ENCODE results near the gene NUMBL. TPM values are rescaled to one million over a fixed set of nuclear protein-coding genes. Genes with fewer than 3 reads are reported as not detected.

Gene NUMBL
- total and polyA plus RNA-seq, 7 experiments from 2014 or later: 0.28 to 28.6 (median 9.5) TPM

DNA sequence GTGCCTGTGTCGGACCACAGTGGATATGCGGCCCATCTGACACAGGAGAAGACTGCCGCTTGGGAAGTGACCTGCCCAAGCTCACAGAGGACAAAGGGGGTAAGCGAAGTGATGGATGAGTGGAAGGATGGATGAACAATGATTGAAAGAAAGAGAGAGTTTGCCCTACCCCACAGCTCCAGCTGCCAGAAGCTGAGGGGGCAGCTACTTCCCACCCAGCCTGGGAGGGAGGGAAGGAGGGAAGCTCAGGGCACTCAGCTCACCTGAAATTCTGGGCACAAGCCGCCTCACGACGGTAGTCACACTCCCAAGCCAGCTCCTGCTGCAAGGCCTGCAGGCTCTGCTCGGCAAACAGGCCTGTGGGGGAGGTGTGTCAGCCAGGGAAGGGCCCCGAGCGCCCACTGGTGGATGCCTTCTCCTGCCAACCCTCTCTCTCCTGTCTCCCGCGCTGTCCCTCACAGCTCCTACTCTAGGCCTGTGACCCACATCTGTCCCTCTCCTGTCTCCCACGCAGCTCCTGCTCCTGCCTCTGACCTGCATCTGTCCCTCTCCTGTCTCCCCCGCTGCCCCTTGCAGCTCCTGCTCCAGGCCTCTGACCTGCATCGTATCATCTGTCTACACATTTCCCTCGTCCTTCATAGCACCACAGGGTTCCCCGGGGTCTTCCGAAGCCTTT lies 12.0 kb upstream of the NUMBL start:
- DNase-seq: no peak
- H3K4me1 ChIP-seq (ENCODE audit: control insufficient read depth in 2 of 2, insufficient read depth in 2 of 2, low read length in 2 of 2): no peaks in the 10 kb centered on the region
- H3K36me3 ChIP-seq (ENCODE audit: control insufficient read depth in 2 of 3, insufficient read depth in 3 of 3, low read length in 3 of 3): peaks cover 0 to 72% (median 0%) of the 10 kb centered on the region in 3 experiments
- Mint-ChIP-seq H3K36me3 (peaks cover 9 to 50% (median 19%) of the 10 kb centered on the region in 5 donors), H3K4me1 (peaks cover 0 to 3% (median 0%) of the 10 kb centered on the region in 7 donors), H3K9me3 (no peaks in the 10 kb centered on the region), H3K27ac (no peak overlapping the region), H3K27me3 (no peaks in the 10 kb centered on the region), H3K4me3 (no peak overlapping the region)
- H3K9me3 ChIP-seq (ENCODE audit: control insufficient read depth in 2 of 3, low read length in 3 of 3): no peaks in the 10 kb centered on the region
- ChIA-PET POLR2A (interaction anchor here (1.2 kb wide), 1 partner anchor 12 kb away, joined by 3 read pairs; the partner anchor contains the start of gene NUMBL), CTCF (interaction anchor here (0.5 kb wide), 1 partner anchor 421 kb away, joined by 3 read pairs; no protein-coding TSS in a partner anchor)
- ATAC-seq: no peak
- H3K27me3 ChIP-seq (ENCODE audit: control insufficient read depth in 2 of 2, insufficient read depth in 2 of 2, low read length in 2 of 2): no peaks in the 10 kb centered on the region
- H3K27ac ChIP-seq (ENCODE audit: low read depth, low read length): no peak overlapping the region
- no peak overlapping the region for H3K4me3 ChIP-seq (ENCODE audit: low read length)
- intact Hi-C loops (cut with micrococcal nuclease): no loop called here

- Histone ChIP-seq H3K27ac (ENCODE audit: low read depth, low read length) (no peak overlapping the region), H3K27me3 (ENCODE audit: control insufficient read depth in 2 of 2, insufficient read depth in 2 of 2, low read length in 2 of 2) (no peaks in the 10 kb centered on the region), H3K36me3 (ENCODE audit: control insufficient read depth in 2 of 3, insufficient read depth in 3 of 3, low read length in 3 of 3) (peaks cover 0 to 67% (median 0%) of the 10 kb centered on the region in 3 experiments), H3K9me3 (ENCODE audit: control insufficient read depth in 2 of 3, low read length in 3 of 3) (no peaks in the 10 kb centered on the region), H3K4me3 (ENCODE audit: low read length) (no peak overlapping the region), H3K4me1 (ENCODE audit: control insufficient read depth in 2 of 2, insufficient read depth in 2 of 2, low read length in 2 of 2) (no peaks in the 10 kb centered on the region)
- POLR2A ChIA-PET: interaction anchor here (1.2 kb wide), 1 partner anchor 11 kb away, joined by 3 read pairs; the partner anchor contains the start of gene NUMBL
- no peak overlapping the region for H3K27ac Mint-ChIP-seq
- H3K9me3 Mint-ChIP-seq: no peaks in the 10 kb centered on the region
- ATAC-seq (no peak), DNase-seq (no peak)
- peaks cover 9 to 47% (median 19%) of the 10 kb centered on the region in 5 donors for H3K36me3 Mint-ChIP-seq
- H3K27me3 Mint-ChIP-seq: no peaks in the 10 kb centered on the region
- intact Hi-C loops (cut with micrococcal nuclease): no loop called here
- H3K4me3 Mint-ChIP-seq: no peak overlapping the region
- CTCF ChIA-PET: no interaction called here
- peaks cover 0 to 3% (median 0%) of the 10 kb centered on the region in 7 donors for H3K4me1 Mint-ChIP-seq
Observed at GRCh38 chr19:40701758-40702157, 11.3 kb upstream of the NUMBL start.

- intact Hi-C loops (cut with micrococcal nuclease): no loop called here
- POLR2A ChIA-PET: interaction anchor here (1.1 kb wide), 1 partner anchor 78 kb away, joined by 3 read pairs; the partner anchor contains the start of gene RAB4B
- Mint-ChIP-seq H3K36me3 (peaks cover 9 to 41% (median 17%) of the 10 kb centered on the region in 5 donors), H3K9me3 (no peaks in the 10 kb centered on the region), H3K27me3 (no peaks in the 10 kb centered on the region), H3K4me1 (peaks cover 0 to 3% (median 0%) of the 10 kb centered on the region in 7 donors), H3K27ac (no peak overlapping the region), H3K4me3 (no peak overlapping the region)
- no peak overlapping the region for H3K4me3 ChIP-seq (ENCODE audit: low read length)
- ATAC-seq (no peak), DNase-seq (no peak)
- H3K27ac ChIP-seq (ENCODE audit: low read depth, low read length): no peak overlapping the region
- CTCF ChIA-PET: no interaction called here
- no peaks in the 10 kb centered on the region for H3K4me1 ChIP-seq (ENCODE audit: control insufficient read depth in 2 of 2, insufficient read depth in 2 of 2, low read length in 2 of 2)
- peaks cover 0 to 56% (median 0%) of the 10 kb centered on the region in 3 experiments for H3K36me3 ChIP-seq (ENCODE audit: control insufficient read depth in 2 of 3, insufficient read depth in 3 of 3, low read length in 3 of 3)
- H3K27me3 ChIP-seq (ENCODE audit: control insufficient read depth in 2 of 2, insufficient read depth in 2 of 2, low read length in 2 of 2): no peaks in the 10 kb centered on the region
- no peaks in the 10 kb centered on the region for H3K9me3 ChIP-seq (ENCODE audit: control insufficient read depth in 2 of 3, low read length in 3 of 3)
Observed at GRCh38 chr19:40700083-40700482, 9.6 kb upstream of the NUMBL start.

- Histone ChIP-seq H3K9me3 (ENCODE audit: control insufficient read depth in 2 of 3, low read length in 3 of 3) (no peaks in the 10 kb centered on the region), H3K27me3 (ENCODE audit: control insufficient read depth in 2 of 2, insufficient read depth in 2 of 2, low read length in 2 of 2) (no peaks in the 10 kb centered on the region), H3K4me3 (ENCODE audit: low read length) (no peak overlapping the region), H3K36me3 (ENCODE audit: control insufficient read depth in 2 of 3, insufficient read depth in 3 of 3, low read length in 3 of 3) (peaks cover 0 to 37% (median 0%) of the 10 kb centered on the region in 3 experiments), H3K4me1 (ENCODE audit: control insufficient read depth in 2 of 2, insufficient read depth in 2 of 2, low read length in 2 of 2) (no peaks in the 10 kb centered on the region), H3K27ac (ENCODE audit: low read depth, low read length) (no peak overlapping the region)
- DNase-seq (no peak), ATAC-seq (no peak)
- Mint-ChIP-seq H3K36me3 (peaks cover under 1 to 16% (median 6%) of the 10 kb centered on the region in 5 donors), H3K4me3 (no peak overlapping the region), H3K27ac (no peak overlapping the region), H3K4me1 (peaks cover 0 to 2% (median 0%) of the 10 kb centered on the region in 7 donors), H3K27me3 (no peaks in the 10 kb centered on the region), H3K9me3 (no peaks in the 10 kb centered on the region)
- ChIA-PET CTCF (no interaction called here), POLR2A (interaction anchor here (0.6 kb wide), 1 partner anchor 12 kb away, joined by 4 read pairs; no protein-coding TSS in a partner anchor)
- intact Hi-C loops (cut with micrococcal nuclease): no loop called here
Observed at GRCh38 chr19:40697007-40697406, 6.6 kb upstream of the NUMBL start.

GRCh38 chr19:40695881-40696280 lies 5.4 kb upstream of the NUMBL start:
- H3K27ac ChIP-seq (ENCODE audit: low read depth, low read length): no peak overlapping the region
- H3K4me1 Mint-ChIP-seq: peaks cover 0 to 3% (median under 1%) of the 10 kb centered on the region in 7 donors
- no peaks in the 10 kb centered on the region for H3K9me3 ChIP-seq (ENCODE audit: control insufficient read depth in 2 of 3, low read length in 3 of 3)
- intact Hi-C loops (cut with micrococcal nuclease): no loop called here
- DNase-seq (no peak), ATAC-seq (no peak)
- no peaks in the 10 kb centered on the region for H3K27me3 ChIP-seq (ENCODE audit: control insufficient read depth in 2 of 2, insufficient read depth in 2 of 2, low read length in 2 of 2)
- CTCF ChIA-PET: no interaction called here
- no peak overlapping the region for H3K27ac Mint-ChIP-seq
- no peaks in the 10 kb centered on the region for H3K9me3 Mint-ChIP-seq
- peaks cover 0 to 7% (median 4%) of the 10 kb centered on the region in 5 donors for H3K36me3 Mint-ChIP-seq
- H3K4me3 ChIP-seq (ENCODE audit: low read length): no peak overlapping the region
- H3K4me1 ChIP-seq (ENCODE audit: control insufficient read depth in 2 of 2, insufficient read depth in 2 of 2, low read length in 2 of 2): no peaks in the 10 kb centered on the region
- no peaks in the 10 kb centered on the region for H3K27me3 Mint-ChIP-seq
- peaks cover 0 to 29% (median 0%) of the 10 kb centered on the region in 3 experiments for H3K36me3 ChIP-seq (ENCODE audit: control insufficient read depth in 2 of 3, insufficient read depth in 3 of 3, low read length in 3 of 3)
- H3K4me3 Mint-ChIP-seq: no peak overlapping the region
- POLR2A ChIA-PET: no interaction called here

DNA sequence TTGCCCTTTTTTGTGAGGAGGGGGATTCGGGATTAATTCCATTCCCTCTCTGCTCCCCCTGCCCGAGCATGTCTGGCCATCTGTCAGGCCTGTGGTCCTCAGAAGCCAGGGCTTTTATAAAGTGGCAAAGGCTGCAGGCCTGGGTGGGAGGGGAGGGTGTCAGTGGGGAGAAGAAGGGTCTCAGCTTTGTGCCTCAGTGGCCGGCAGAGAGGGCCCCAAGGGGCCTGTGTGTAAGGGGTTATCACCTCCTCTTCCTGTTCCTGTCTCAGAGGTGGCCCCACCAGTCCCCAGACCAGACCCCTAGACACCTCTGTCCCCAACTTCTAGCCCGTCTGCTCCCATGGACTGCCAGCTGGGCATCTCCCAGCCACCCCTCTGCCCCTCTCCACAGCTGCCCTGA lies 3.4 kb upstream of the NUMBL start:
- ChIA-PET POLR2A (no interaction called here), CTCF (no interaction called here)
- H3K4me3 Mint-ChIP-seq: no peak overlapping the region
- H3K4me1 ChIP-seq (ENCODE audit: control insufficient read depth in 2 of 2, insufficient read depth in 2 of 2, low read length in 2 of 2): peaks cover 0 to 6% of the 10 kb centered on the region in 2 donors
- no peak overlapping the region for H3K27ac ChIP-seq (ENCODE audit: low read depth, low read length)
- H3K9me3 Mint-ChIP-seq: no peaks in the 10 kb centered on the region
- H3K27ac Mint-ChIP-seq: peak overlapping the region in 2 of 9 donors; percentile 36 to 38
- peaks cover 0 to 3% (median 0%) of the 10 kb centered on the region in 5 donors for H3K36me3 Mint-ChIP-seq
- peaks cover 0 to 12% (median 0%) of the 10 kb centered on the region in 3 experiments for H3K36me3 ChIP-seq (ENCODE audit: control insufficient read depth in 2 of 3, insufficient read depth in 3 of 3, low read length in 3 of 3)
- no peak for ATAC-seq
- H3K27me3 ChIP-seq (ENCODE audit: control insufficient read depth in 2 of 2, insufficient read depth in 2 of 2, low read length in 2 of 2): no peaks in the 10 kb centered on the region
- no peaks in the 10 kb centered on the region for H3K27me3 Mint-ChIP-seq
- intact Hi-C loops (cut with micrococcal nuclease): loop anchor here in 1 of 2 donors (5.0 kb wide), 2 partner anchors 252 to 347 kb away; partner anchors contain the start of genes C19orf47, PLD3 and SERTAD3
- no peak for DNase-seq
- H3K4me1 Mint-ChIP-seq: peaks cover 0 to 6% (median 4%) of the 10 kb centered on the region in 7 donors
- H3K4me3 ChIP-seq (ENCODE audit: low read length): no peak overlapping the region
- no peaks in the 10 kb centered on the region for H3K9me3 ChIP-seq (ENCODE audit: control insufficient read depth in 2 of 3, low read length in 3 of 3)

All from naive thymus-derived CD4-positive, alpha-beta T cell (primary cell).